Activated CD4-positive, alpha-beta T cell treated with anti-CD3 and anti-CD28 coated beads, Interleukin-2, amount 10 ng/mL, durations not matched to agents 24 days and 14 days (primary cell): ENCODE measurements around the gene PLA2R1. TPM values are rescaled to one million over a fixed set of nuclear protein-coding genes. Genes with fewer than 3 reads are reported as not detected.

ENCODE experiments used
- DNase-seq: peaks from one replicate; pipeline ENCODE4 v3.0.0; 2022
- H3K27ac Mint-ChIP-seq: one replicate; pipeline ENCODE4 v1.8.0; 2022; ENCODE audit warnings: mild to moderate bottlenecking, mixed read lengths
- H3K27me3 Mint-ChIP-seq: one replicate; pipeline ENCODE4 v1.8.0; 2022; ENCODE audit warnings: mixed read lengths
- H3K36me3 Mint-ChIP-seq: one replicate; pipeline ENCODE4 v1.8.0; 2022; ENCODE audit warnings: low read depth, mild to moderate bottlenecking, mixed read lengths
- H3K4me1 Mint-ChIP-seq: one replicate; pipeline ENCODE4 v1.8.0; 2021; ENCODE audit warnings: mixed read lengths
- H3K4me3 Mint-ChIP-seq: one replicate; pipeline ENCODE4 v1.8.0; 2022; ENCODE audit warnings: mild to moderate bottlenecking, moderate library complexity, mixed read lengths
- H3K9me3 Mint-ChIP-seq: one replicate; pipeline ENCODE4 v1.8.0; 2021; ENCODE audit warnings: mixed read lengths
- intact Hi-C: fragments of 100-400 bp; cut with micrococcal nuclease; formaldehyde crosslinking; loops from one replicate; pipeline ENCODE4 v1.15.1; 2023
- total RNA-seq: library from RNA; stranded (reverse); gene quantifications from 2 replicates; pipeline ENCODE4 v1.2.3, GENCODE V29; 2022

Gene PLA2R1
- total RNA-seq, 1 donor from 2014 or later: not detected

GRCh38 chr2:159998961-159999360 lies 63.5 kb downstream of the PLA2R1 start:
- Mint-ChIP-seq H3K27ac (no peak overlapping the region), H3K36me3 (no peaks in the 10 kb centered on the region), H3K9me3 (no peaks in the 10 kb centered on the region), H3K4me3 (no peak overlapping the region), H3K27me3 (peaks cover 31% of the 10 kb centered on the region), H3K4me1 (no peaks in the 10 kb centered on the region)
- intact Hi-C loops: no loop called here
- no peak for DNase-seq

GRCh38 chr2:159998243-159998642 lies 64.2 kb downstream of the PLA2R1 start:
- Mint-ChIP-seq H3K4me3 (no peak overlapping the region), H3K9me3 (no peaks in the 10 kb centered on the region), H3K27ac (no peak overlapping the region), H3K36me3 (no peaks in the 10 kb centered on the region), H3K27me3 (peaks cover 35% of the 10 kb centered on the region), H3K4me1 (no peaks in the 10 kb centered on the region)
- intact Hi-C loops: no loop called here
- no peak for DNase-seq

- DNase-seq: no peak
- Mint-ChIP-seq H3K27ac (no peak overlapping the region), H3K4me3 (no peak overlapping the region), H3K27me3 (peaks cover 35% of the 10 kb centered on the region), H3K9me3 (no peaks in the 10 kb centered on the region), H3K4me1 (no peaks in the 10 kb centered on the region), H3K36me3 (no peaks in the 10 kb centered on the region)
- intact Hi-C loops: no loop called here
These were observed 65.4 kb downstream of the PLA2R1 start for GRCh38 chr2:159996792-159997546.

- DNase-seq: no peak
- H3K9me3 Mint-ChIP-seq: no peaks in the 10 kb centered on the region
- no peak overlapping the region for H3K27ac Mint-ChIP-seq
- H3K36me3 Mint-ChIP-seq: no peaks in the 10 kb centered on the region
- H3K4me3 Mint-ChIP-seq: no peak overlapping the region
- H3K27me3 Mint-ChIP-seq: peaks cover 30% of the 10 kb centered on the region
- H3K4me1 Mint-ChIP-seq: no peaks in the 10 kb centered on the region
- intact Hi-C loops: no loop called here
These were observed 67.4 kb downstream of the PLA2R1 start for GRCh38 chr2:159995038-159995437.

GRCh38 chr2:159989249-159989648 lies 73.2 kb downstream of the PLA2R1 start:
- Mint-ChIP-seq H3K27me3 (peaks cover 11% of the 10 kb centered on the region), H3K36me3 (no peaks in the 10 kb centered on the region)

GRCh38 chr2:159988412-159988970 lies 73.9 kb downstream of the PLA2R1 start:
- Mint-ChIP-seq H3K27me3 (peaks cover 8% of the 10 kb centered on the region), H3K4me1 (no peaks in the 10 kb centered on the region), H3K9me3 (no peaks in the 10 kb centered on the region), H3K27ac (no peak overlapping the region), H3K36me3 (no peaks in the 10 kb centered on the region), H3K4me3 (no peak overlapping the region)
- DNase-seq: no peak
- intact Hi-C loops: no loop called here

More at GRCh38 chr2:159989249-159989648, 73.2 kb downstream of the PLA2R1 start:
- intact Hi-C loops: no loop called here
- DNase-seq: no peak
- H3K4me1 Mint-ChIP-seq: no peaks in the 10 kb centered on the region
- no peak overlapping the region for H3K4me3 Mint-ChIP-seq
- no peaks in the 10 kb centered on the region for H3K9me3 Mint-ChIP-seq
- H3K27ac Mint-ChIP-seq: no peak overlapping the region

GRCh38 chr2:159987181-159987580 lies 75.2 kb downstream of the PLA2R1 start:
- no peaks in the 10 kb centered on the region for H3K9me3 Mint-ChIP-seq
- intact Hi-C loops: no loop called here
- DNase-seq: no peak
- H3K4me3 Mint-ChIP-seq: no peak overlapping the region
- H3K36me3 Mint-ChIP-seq: no peaks in the 10 kb centered on the region
- H3K27ac Mint-ChIP-seq: no peak overlapping the region
- H3K27me3 Mint-ChIP-seq: peaks cover 15% of the 10 kb centered on the region
- no peaks in the 10 kb centered on the region for H3K4me1 Mint-ChIP-seq

GRCh38 chr2:159985656-159986055 lies 76.8 kb downstream of the PLA2R1 start:
- Mint-ChIP-seq H3K4me3 (no peak overlapping the region), H3K9me3 (no peaks in the 10 kb centered on the region), H3K4me1 (no peaks in the 10 kb centered on the region), H3K36me3 (no peaks in the 10 kb centered on the region), H3K27me3 (peaks cover 21% of the 10 kb centered on the region), H3K27ac (no peak overlapping the region)
- no peak for DNase-seq
- intact Hi-C loops: no loop called here

- no peak overlapping the region for H3K4me3 Mint-ChIP-seq
- H3K36me3 Mint-ChIP-seq: no peaks in the 10 kb centered on the region
- intact Hi-C loops: no loop called here
- H3K9me3 Mint-ChIP-seq: no peaks in the 10 kb centered on the region
- no peak for DNase-seq
- H3K4me1 Mint-ChIP-seq: no peaks in the 10 kb centered on the region
- no peak overlapping the region for H3K27ac Mint-ChIP-seq
- peaks cover 25% of the 10 kb centered on the region for H3K27me3 Mint-ChIP-seq
These were observed 78.4 kb downstream of the PLA2R1 start for GRCh38 chr2:159984034-159984433.

- Mint-ChIP-seq H3K9me3 (no peaks in the 10 kb centered on the region), H3K4me1 (no peaks in the 10 kb centered on the region), H3K36me3 (no peaks in the 10 kb centered on the region), H3K27ac (no peak overlapping the region), H3K27me3 (peaks cover 21% of the 10 kb centered on the region), H3K4me3 (no peak overlapping the region)
- no peak for DNase-seq
- intact Hi-C loops: no loop called here
These were observed 79.3 kb downstream of the PLA2R1 start for GRCh38 chr2:159982842-159983785.

GRCh38 chr2:159982270-159982669 lies 80.1 kb downstream of the PLA2R1 start:
- Mint-ChIP-seq H3K4me1 (no peaks in the 10 kb centered on the region), H3K27ac (no peak overlapping the region), H3K27me3 (peaks cover 20% of the 10 kb centered on the region), H3K36me3 (no peaks in the 10 kb centered on the region), H3K4me3 (no peak overlapping the region), H3K9me3 (no peaks in the 10 kb centered on the region)
- no peak for DNase-seq
- intact Hi-C loops: no loop called here

GRCh38 chr2:159976527-159977160 lies 85.8 kb downstream of the PLA2R1 start:
- H3K27ac Mint-ChIP-seq: no peak overlapping the region
- H3K27me3 Mint-ChIP-seq: peaks cover 19% of the 10 kb centered on the region
- DNase-seq: no peak
- no peaks in the 10 kb centered on the region for H3K9me3 Mint-ChIP-seq
- no peak overlapping the region for H3K4me3 Mint-ChIP-seq
- intact Hi-C loops: no loop called here
- no peaks in the 10 kb centered on the region for H3K4me1 Mint-ChIP-seq
- no peaks in the 10 kb centered on the region for H3K36me3 Mint-ChIP-seq

GRCh38 chr2:159973325-159973724 lies 89.1 kb downstream of the PLA2R1 start:
- Mint-ChIP-seq H3K27me3 (peaks cover 12% of the 10 kb centered on the region), H3K36me3 (no peaks in the 10 kb centered on the region), H3K4me3 (no peak overlapping the region), H3K27ac (no peak overlapping the region), H3K9me3 (no peaks in the 10 kb centered on the region), H3K4me1 (no peaks in the 10 kb centered on the region)
- intact Hi-C loops: no loop called here
- no peak for DNase-seq
